ENCODE results near the gene NHSL1.

The NHSL1 gene

DNA sequence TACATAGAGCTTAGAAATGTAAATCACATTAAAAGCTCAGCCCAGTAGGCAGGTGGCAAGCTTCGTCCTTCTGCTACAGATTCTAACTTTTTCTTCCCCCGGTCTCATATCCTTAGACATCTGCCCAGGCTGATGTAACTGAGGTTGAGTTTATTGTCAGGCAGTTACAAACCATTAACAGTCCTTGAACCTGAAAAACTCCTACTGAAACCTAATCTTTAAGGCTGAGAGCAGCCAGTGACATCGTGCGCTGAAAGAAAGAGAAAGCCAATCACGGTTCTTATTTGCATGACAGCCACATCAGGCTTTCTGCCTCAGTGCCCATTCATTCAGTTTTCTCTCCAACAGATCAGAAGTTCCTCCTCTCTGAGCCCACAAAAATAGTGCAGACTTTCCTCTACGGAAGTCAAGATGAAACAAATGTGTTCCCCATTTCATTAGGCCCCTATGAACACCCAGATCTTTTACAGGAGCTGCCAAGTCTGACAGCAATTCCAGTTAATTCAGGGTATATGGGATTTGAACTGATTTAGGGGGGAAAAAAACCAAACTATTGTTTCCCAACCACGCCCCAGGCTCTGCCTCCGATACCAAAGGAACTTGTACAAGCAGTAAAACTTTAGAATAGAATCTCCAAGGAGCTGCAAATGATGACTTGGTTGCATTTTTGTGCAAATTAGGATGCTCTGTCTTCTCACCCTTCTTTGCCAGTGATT is at the start of gene NHSL1:
TSS of gene NHSL1 (minus strand) at position 192 of the 716 bp plus-strand sequence. CDS start 204 bp downstream, outside the sequence.
- TF ChIP-seq, protein P1, sequence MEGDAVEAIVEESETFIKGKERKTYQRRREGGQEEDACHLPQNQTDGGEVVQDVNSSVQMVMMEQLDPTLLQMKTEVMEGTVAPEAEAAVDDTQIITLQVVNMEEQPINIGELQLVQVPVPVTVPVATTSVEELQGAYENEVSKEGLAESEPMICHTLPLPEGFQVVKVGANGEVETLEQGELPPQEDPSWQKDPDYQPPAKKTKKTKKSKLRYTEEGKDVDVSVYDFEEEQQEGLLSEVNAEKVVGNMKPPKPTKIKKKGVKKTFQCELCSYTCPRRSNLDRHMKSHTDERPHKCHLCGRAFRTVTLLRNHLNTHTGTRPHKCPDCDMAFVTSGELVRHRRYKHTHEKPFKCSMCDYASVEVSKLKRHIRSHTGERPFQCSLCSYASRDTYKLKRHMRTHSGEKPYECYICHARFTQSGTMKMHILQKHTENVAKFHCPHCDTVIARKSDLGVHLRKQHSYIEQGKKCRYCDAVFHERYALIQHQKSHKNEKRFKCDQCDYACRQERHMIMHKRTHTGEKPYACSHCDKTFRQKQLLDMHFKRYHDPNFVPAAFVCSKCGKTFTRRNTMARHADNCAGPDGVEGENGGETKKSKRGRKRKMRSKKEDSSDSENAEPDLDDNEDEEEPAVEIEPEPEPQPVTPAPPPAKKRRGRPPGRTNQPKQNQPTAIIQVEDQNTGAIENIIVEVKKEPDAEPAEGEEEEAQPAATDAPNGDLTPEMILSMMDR (IDR thresholded peaks at IDR 0.05), result no peak
- TF ChIP-seq ZFX (IDR thresholded peaks at IDR 0.05; ENCODE audit: borderline replicate concordance), result no peak
- H3K27ac ChIP-seq, result peak within 1 kb of the TSS; percentile 98

GRCh38 chr6:138546733-138547185 is 47.5 kb upstream of the NHSL1 start:
- TF ChIP-seq, protein P1 (IDR thresholded peaks at IDR 0.05), result no peak
- no peak for TF ChIP-seq ZFX (IDR thresholded peaks at IDR 0.05; ENCODE audit: borderline replicate concordance)
- H3K27ac ChIP-seq, result no peak overlapping the region

GRCh38 chr6:138545621-138545980 is 46.3 kb upstream of the NHSL1 start:
- H3K27ac ChIP-seq, result no peak overlapping the region
- TF ChIP-seq, protein P1 (IDR thresholded peaks at IDR 0.05), result no peak
- TF ChIP-seq ZFX (IDR thresholded peaks at IDR 0.05; ENCODE audit: borderline replicate concordance), result no peak

GRCh38 chr6:138544501-138544900 is 45.2 kb upstream of the NHSL1 start:
- TF ChIP-seq ZFX (IDR thresholded peaks at IDR 0.05; ENCODE audit: borderline replicate concordance), result no peak
- TF ChIP-seq, protein P1 (IDR thresholded peaks at IDR 0.05), result no peak
- H3K27ac ChIP-seq, result no peak overlapping the region

DNA sequence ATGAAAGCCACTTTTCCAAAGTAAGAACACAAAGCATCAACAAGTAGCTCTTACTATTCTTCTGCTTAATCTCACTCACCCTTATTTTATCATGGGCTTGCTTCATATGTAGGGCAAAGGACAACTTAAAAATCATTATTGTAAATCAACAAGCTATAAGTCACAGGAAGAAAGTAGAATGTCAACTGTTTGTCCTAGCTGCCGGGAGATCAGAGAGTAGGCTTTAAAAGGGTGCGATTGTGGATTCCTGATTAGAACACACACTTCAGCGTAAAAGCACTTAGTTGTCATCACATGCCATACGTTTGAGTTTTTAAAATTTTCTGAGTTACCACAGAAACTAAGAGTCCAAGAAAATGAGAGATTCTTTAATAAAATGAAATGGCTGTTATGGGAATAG is 44.4 kb upstream of the NHSL1 start:
- H3K27ac ChIP-seq, result no peak overlapping the region
- TF ChIP-seq, protein P1 (IDR thresholded peaks at IDR 0.05), result no peak
- no peak for TF ChIP-seq ZFX (IDR thresholded peaks at IDR 0.05; ENCODE audit: borderline replicate concordance)

DNA sequence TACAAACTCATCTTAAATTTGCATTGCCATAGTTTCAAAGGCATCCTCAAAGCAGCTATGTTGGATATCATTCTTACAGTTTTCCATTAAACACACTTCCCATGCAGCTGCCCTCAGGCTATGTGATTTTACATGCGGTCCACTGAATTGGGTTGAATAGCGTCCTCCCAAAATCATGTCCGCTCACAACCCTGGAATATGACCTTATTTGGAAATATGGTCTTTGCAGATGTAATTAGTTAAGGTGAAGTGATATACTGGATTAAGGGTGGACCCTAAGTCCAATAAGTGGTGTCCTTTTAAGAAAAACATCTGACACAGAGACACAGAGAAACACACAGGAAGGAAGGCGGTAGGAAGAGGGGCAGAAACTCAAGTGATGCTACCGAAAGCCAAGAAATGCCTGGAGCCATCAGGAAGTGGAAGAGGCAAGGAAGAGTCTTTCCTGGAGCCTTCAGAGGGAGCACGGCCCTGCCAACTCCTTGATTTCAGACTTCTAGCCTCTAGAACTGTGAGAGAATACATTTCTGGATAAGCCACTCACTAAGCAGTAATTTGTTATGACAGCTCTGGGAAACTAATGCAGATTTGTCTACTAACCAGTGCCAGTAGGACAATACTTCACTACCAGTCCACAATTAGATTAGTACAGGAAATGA is 42.7 kb upstream of the NHSL1 start:
- TF ChIP-seq, protein P1 (IDR thresholded peaks at IDR 0.05), result no peak
- no peak for TF ChIP-seq ZFX (IDR thresholded peaks at IDR 0.05; ENCODE audit: borderline replicate concordance)
- no peak overlapping the region for H3K27ac ChIP-seq

- H3K27ac ChIP-seq, result no peak overlapping the region
Observed at GRCh38 chr6:138540468-138540867, 41.2 kb upstream of the NHSL1 start.

More at GRCh38 chr6:138540468-138540867, 41.2 kb upstream of the NHSL1 start:
- TF ChIP-seq ZFX (IDR thresholded peaks at IDR 0.05; ENCODE audit: borderline replicate concordance), result no peak
- TF ChIP-seq, protein P1 (IDR thresholded peaks at IDR 0.05), result no peak

Measured in 22Rv1 (cell line).